BE2C (cell line): ENCODE measurements around the gene HAO2.

ENCODE experiments used
- DNase-seq: peaks from one replicate; pipeline ENCODE4 v3.0.0-alpha.2; 2020
- H3K27me3 ChIP-seq: fragments of 250-450 bp; sonication (Bioruptor Pico); 2 replicates; pipeline ENCODE4 v1.5.1; 2020; ENCODE audit warnings: mild to moderate bottlenecking
- H3K36me3 ChIP-seq: fragments of 250-450 bp; sonication (Bioruptor Pico); 2 replicates; pipeline ENCODE4 v1.5.1; 2020; ENCODE audit warnings: mild to moderate bottlenecking
- H3K4me1 ChIP-seq: fragments of 250-450 bp; sonication (Bioruptor Pico); 2 replicates; pipeline ENCODE4 v1.5.1; 2020
- H3K4me3 ChIP-seq: 2 replicates; pipeline ENCODE4 v1.5.1; 2011; ENCODE audit warnings: low read depth, low read length
- H3K9me3 ChIP-seq: fragments of 250-450 bp; sonication (Bioruptor Pico); 2 replicates; pipeline ENCODE4 v1.5.1; 2020
- CTCF ChIP-seq: IDR thresholded peaks from 2 replicates; pipeline ENCODE4 v1.5.1; 2012; ENCODE audit warnings: mild to moderate bottlenecking, low read depth, low read length

HAO2 gene

DNA sequence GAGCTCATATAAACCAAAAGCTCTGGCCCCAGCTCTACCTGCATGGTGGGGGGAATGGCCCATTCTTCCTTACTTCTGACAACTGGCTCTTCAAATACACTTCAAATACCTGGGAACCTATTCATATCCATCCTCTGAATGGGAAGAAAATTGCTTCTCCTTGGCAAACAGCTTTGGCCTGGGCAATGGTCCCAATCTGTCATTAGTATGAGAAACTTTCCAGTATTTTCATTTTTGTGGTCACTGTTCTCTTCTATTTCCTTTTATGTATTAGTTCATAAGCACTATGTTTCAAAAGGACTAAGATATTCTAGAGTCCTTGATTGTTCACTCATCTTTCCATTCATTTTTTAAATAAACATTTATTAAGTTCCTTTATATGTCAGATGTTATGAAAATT, 41.1 kb downstream of the HAO2 start:
- Histone ChIP-seq H3K9me3 (no peaks in the 10 kb centered on the region), H3K4me1 (no peaks in the 10 kb centered on the region), H3K36me3 (no peaks in the 10 kb centered on the region), H3K27me3 (no peaks in the 10 kb centered on the region), H3K4me3 (no peak overlapping the region)
- no peak for TF ChIP-seq CTCF
- DNase-seq, result no peak

DNA sequence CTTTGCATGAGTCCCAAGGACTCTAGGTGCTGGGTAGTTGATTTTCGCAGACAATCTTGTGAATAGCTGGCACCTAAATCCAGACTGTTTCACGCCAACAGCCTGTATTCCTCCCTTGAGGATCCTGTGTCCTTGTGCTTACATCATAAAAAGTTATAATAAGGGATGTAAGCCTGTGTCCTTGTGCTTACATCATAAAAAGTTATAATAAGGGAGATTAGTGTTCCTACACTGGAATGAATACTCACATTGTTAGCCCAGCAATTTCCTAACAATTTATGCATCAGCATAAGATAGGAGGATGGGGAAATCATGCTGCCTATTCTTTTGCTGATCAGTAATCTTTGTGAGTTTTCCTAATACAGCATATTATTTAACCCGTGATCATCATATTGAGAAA, 42.4 kb downstream of the HAO2 start:
- no peak for DNase-seq
- Histone ChIP-seq H3K36me3 (no peaks in the 10 kb centered on the region), H3K27me3 (no peaks in the 10 kb centered on the region), H3K9me3 (no peaks in the 10 kb centered on the region), H3K4me3 (no peak overlapping the region), H3K4me1 (no peaks in the 10 kb centered on the region)
- no peak for TF ChIP-seq CTCF

GRCh38 chr1:119414950-119415349, 46.4 kb downstream of the HAO2 start, which contains the start of gene HSD3B2:
Gene HSD3B2 (plus strand): TSS chr1:119415150. CDS start chr1:119415420, 270 bp downstream.
- Histone ChIP-seq H3K4me3 (no peak within 1 kb of the TSS), H3K36me3 (no peaks in the 10 kb centered on the region), H3K9me3 (no peaks in the 10 kb centered on the region), H3K27me3 (no peaks in the 10 kb centered on the region), H3K4me1 (no peaks in the 10 kb centered on the region)
- DNase-seq, result no peak
- no peak for TF ChIP-seq CTCF

DNA sequence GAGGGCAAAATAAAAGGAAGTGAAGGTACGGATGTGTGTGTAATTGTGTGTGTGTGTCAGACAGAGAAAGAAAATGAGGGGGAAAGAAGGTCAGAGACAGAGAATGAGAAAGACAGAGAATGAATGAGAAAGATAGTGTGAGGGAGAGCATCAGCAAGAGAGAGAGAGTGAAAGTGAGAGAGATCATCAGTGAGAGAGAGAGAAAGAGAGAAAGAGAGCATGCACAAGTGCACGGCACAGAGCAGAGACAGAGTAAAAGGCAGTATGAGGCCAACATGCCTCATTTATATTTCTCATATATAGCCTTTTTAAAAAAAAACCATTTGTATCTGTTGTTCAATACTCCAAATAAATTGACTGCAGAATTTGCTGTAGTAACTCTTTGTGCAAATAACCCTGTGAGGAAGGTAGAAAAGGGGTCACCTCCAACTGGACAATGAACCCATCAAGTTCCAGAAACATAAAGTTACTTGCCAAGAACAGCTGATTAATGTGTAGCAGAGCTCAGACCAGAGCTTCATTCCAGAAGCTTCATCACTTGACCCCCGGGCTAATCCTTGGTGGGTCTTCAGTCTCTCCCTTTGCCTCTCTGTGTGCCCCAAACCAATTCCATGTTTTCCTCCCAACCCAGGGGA, 47.5 kb downstream of the HAO2 start:
- Histone ChIP-seq H3K4me1 (no peaks in the 10 kb centered on the region), H3K9me3 (no peaks in the 10 kb centered on the region), H3K36me3 (no peaks in the 10 kb centered on the region), H3K4me3 (no peak overlapping the region), H3K27me3 (no peaks in the 10 kb centered on the region)
- DNase-seq, result no peak
- no peak for TF ChIP-seq CTCF

GRCh38 chr1:119419109-119419508, 50.5 kb downstream of the HAO2 start:
- no peaks in the 10 kb centered on the region for H3K9me3 ChIP-seq
- no peak for TF ChIP-seq CTCF
- no peaks in the 10 kb centered on the region for H3K4me1 ChIP-seq
- no peaks in the 10 kb centered on the region for H3K27me3 ChIP-seq
- no peak overlapping the region for H3K4me3 ChIP-seq
- no peak for DNase-seq
- no peaks in the 10 kb centered on the region for H3K36me3 ChIP-seq

DNA sequence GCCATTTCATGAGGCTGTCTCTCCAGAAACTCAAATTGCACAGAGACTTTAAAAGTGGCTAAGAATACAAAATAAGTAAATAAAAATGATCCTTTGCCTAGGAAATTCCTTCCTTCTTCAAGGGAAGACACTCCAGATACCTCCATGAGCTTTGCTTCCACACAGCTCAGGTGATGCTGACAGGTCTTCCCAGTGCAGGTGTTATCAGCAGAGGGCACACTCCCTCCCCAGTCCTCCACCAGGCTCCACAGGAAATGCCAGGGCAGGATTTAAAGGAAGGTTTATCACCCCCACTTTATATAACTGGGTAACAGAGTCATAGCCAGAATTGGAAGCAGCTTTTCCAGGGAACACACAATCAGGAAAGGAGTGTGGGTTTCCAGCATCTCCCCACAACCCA, 52.1 kb downstream of the HAO2 start:
- Histone ChIP-seq H3K9me3 (no peaks in the 10 kb centered on the region), H3K4me1 (no peaks in the 10 kb centered on the region), H3K36me3 (no peaks in the 10 kb centered on the region), H3K27me3 (no peaks in the 10 kb centered on the region; the same call in 1 of the 2 replicates), H3K4me3 (no peak overlapping the region)
- DNase-seq, result no peak
- no peak for TF ChIP-seq CTCF
